HFF-Myc (cell line): ENCODE measurements around the gene ZNF598.
A peak's percentile ranks its signal among the peaks of the same experiment; 100 is the strongest.

Experiments
- DNase-seq: peaks from one replicate; pipeline ENCODE4 v3.0.0-alpha.2; 2011; ENCODE audit warnings: low read depth; ENCODE audit errors: extremely low read depth
- H3K4me3 ChIP-seq: replicated peaks from 2 replicates; pipeline ENCODE4 v1.5.1; 2011; ENCODE audit warnings: low read depth, mild to moderate bottlenecking, control low read depth, low read length
- CTCF ChIP-seq: IDR thresholded peaks from 2 replicates; pipeline ENCODE4 v1.5.1; 2012; ENCODE audit warnings: mild to moderate bottlenecking, low read depth, low read length, control low read depth; ENCODE audit errors: missing control alignments

The ZNF598 gene

GRCh38 chr16:2045965-2046892 lies 36.6 kb upstream of the ZNF598 start:
- no peak for DNase-seq
- peak overlapping the region; percentile 62 for H3K4me3 ChIP-seq
- no peak for TF ChIP-seq CTCF

GRCh38 chr16:2044541-2044940 lies 34.9 kb upstream of the ZNF598 start:
- no peak for DNase-seq
- TF ChIP-seq CTCF: no peak
- H3K4me3 ChIP-seq: no peak overlapping the region

- H3K4me3 ChIP-seq: no peak overlapping the region
- TF ChIP-seq CTCF: no peak
- no peak for DNase-seq
These were observed 34.2 kb upstream of the ZNF598 start for GRCh38 chr16:2043667-2044451.

- TF ChIP-seq CTCF: no peak
- DNase-seq: no peak
- H3K4me3 ChIP-seq: no peak overlapping the region
These were observed 33.5 kb upstream of the ZNF598 start for GRCh38 chr16:2042986-2043666.

- DNase-seq: no peak
- no peak for TF ChIP-seq CTCF
- no peak overlapping the region for H3K4me3 ChIP-seq
These were observed 32.8 kb upstream of the ZNF598 start for GRCh38 chr16:2042171-2042985.
